ENCODE measurements around the gene DNAJC25.

The DNAJC25 gene

DNA sequence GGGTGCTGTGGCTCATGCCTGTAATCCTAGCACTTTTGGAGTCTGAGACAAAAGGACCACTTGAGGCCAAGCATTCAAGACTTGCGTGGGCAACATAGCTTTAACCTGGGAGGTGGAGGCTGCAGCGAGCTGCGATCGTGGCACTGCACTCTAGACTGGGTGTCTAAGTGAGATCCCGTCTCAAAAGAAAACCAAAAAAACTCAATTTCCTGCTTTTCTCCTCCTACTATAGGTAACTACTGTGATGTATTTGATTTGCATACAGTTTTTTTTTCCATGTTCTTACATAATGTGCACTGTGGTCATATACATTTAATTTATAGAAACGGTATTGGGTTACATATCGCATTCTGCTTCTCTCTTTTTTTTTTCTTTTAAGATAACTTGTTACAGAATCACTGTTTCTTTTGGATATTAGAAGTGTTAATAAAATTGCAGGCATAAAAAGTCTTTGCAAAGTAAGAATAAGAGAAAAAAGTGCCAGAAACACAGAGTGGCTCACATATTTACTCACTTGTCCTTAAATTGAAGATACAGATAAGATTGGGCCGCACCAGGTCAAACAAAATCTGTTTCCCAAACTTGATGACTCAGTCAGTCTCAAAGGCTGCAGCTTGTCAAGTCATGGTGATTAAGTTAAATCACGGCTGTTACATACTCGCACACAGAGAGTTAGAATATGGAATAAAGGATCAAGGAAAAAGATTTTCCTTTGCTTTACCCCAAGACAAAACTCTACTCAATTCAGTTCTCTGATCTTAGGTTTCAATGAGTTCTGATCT is 29.7 kb upstream of the DNAJC25 start:
- no peak for TF ChIP-seq CTCF (conservative IDR thresholded peaks at IDR 0.05; ENCODE audit: low read depth, low read length)
- Histone ChIP-seq H3K4me1 (ENCODE audit: low read depth, poor library complexity, severe bottlenecking) (no peaks in the 10 kb centered on the region), H3K9ac (no peak overlapping the region), H4K20me1 (ENCODE audit: insufficient read depth) (no peaks in the 10 kb centered on the region), H2AFZ (ENCODE audit: low read depth) (no peak overlapping the region), H3K4me2 (no peak overlapping the region), H3K79me2 (ENCODE audit: insufficient read depth, low read depth) (no peaks in the 10 kb centered on the region), H3K27me3 (ENCODE audit: insufficient read depth, low read depth) (no peaks in the 10 kb centered on the region), H3K36me3 (ENCODE audit: insufficient read depth) (no peaks in the 10 kb centered on the region), H3K4me3 (IDR thresholded peaks at IDR 0.05; ENCODE audit: insufficient read depth, low read depth, low read length) (no peak overlapping the region), H3K27ac (no peak overlapping the region)

GRCh38 chr9:111603041-111603440 is 28.1 kb upstream of the DNAJC25 start:
- Histone ChIP-seq H3K9ac (no peak overlapping the region), H3K27me3 (ENCODE audit: insufficient read depth, low read depth) (no peaks in the 10 kb centered on the region), H3K4me2 (no peak overlapping the region), H3K4me1 (ENCODE audit: low read depth, poor library complexity, severe bottlenecking) (no peaks in the 10 kb centered on the region), H3K27ac (no peak overlapping the region), H3K79me2 (ENCODE audit: insufficient read depth, low read depth) (no peaks in the 10 kb centered on the region), H4K20me1 (ENCODE audit: insufficient read depth) (no peaks in the 10 kb centered on the region), H3K4me3 (IDR thresholded peaks at IDR 0.05; ENCODE audit: insufficient read depth, low read depth, low read length) (no peak overlapping the region), H2AFZ (ENCODE audit: low read depth) (no peak overlapping the region), H3K36me3 (ENCODE audit: insufficient read depth) (no peaks in the 10 kb centered on the region)
- TF ChIP-seq CTCF (conservative IDR thresholded peaks at IDR 0.05; ENCODE audit: low read depth, low read length) = no peak

- Histone ChIP-seq H2AFZ (ENCODE audit: low read depth) (no peak overlapping the region), H4K20me1 (ENCODE audit: insufficient read depth) (no peaks in the 10 kb centered on the region), H3K79me2 (ENCODE audit: insufficient read depth, low read depth) (no peaks in the 10 kb centered on the region), H3K27me3 (ENCODE audit: insufficient read depth, low read depth) (no peaks in the 10 kb centered on the region), H3K4me3 (IDR thresholded peaks at IDR 0.05; ENCODE audit: insufficient read depth, low read depth, low read length) (no peak overlapping the region), H3K9ac (no peak overlapping the region), H3K27ac (no peak overlapping the region), H3K36me3 (ENCODE audit: insufficient read depth) (no peaks in the 10 kb centered on the region), H3K4me1 (ENCODE audit: low read depth, poor library complexity, severe bottlenecking) (no peaks in the 10 kb centered on the region), H3K4me2 (no peak overlapping the region)
- no peak for TF ChIP-seq CTCF (conservative IDR thresholded peaks at IDR 0.05; ENCODE audit: low read depth, low read length)
These were observed 27.0 kb upstream of the DNAJC25 start for GRCh38 chr9:111604054-111604615.

DNA sequence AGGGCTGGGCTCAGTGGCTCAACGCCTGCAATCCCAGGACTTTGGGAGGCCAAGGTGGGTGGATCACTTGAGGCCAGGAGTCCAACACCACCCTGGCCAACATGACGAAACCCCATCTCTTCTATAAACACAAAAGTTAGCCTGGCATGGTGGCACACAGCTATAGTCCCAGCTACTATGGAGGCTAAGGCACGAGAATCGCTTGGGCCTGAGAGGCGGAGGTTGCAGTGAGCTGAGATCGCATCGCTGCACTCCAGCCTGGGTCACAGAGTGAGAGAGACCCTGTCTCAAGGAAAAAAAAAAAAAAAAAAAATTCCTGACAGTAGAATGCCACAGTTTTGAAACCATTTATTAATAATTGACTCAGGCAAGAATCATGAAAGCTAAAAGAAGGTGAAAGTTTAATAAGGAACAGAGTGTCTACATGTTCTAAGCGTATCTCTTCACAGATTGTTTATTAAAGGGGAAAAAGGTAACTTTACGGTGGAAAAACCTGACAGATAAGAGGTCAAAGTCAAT is 26.0 kb upstream of the DNAJC25 start:
- no peak overlapping the region for H3K9ac ChIP-seq
- no peaks in the 10 kb centered on the region for H4K20me1 ChIP-seq (ENCODE audit: insufficient read depth)
- no peak for TF ChIP-seq CTCF (conservative IDR thresholded peaks at IDR 0.05; ENCODE audit: low read depth, low read length)

More for the DNA sequence above, 26.0 kb upstream of the DNAJC25 start:
- Histone ChIP-seq H3K27ac (no peak overlapping the region), H3K36me3 (ENCODE audit: insufficient read depth) (no peaks in the 10 kb centered on the region), H3K79me2 (ENCODE audit: insufficient read depth, low read depth) (no peaks in the 10 kb centered on the region), H3K4me3 (IDR thresholded peaks at IDR 0.05; ENCODE audit: insufficient read depth, low read depth, low read length) (no peak overlapping the region), H2AFZ (ENCODE audit: low read depth) (no peak overlapping the region), H3K4me2 (no peak overlapping the region), H3K4me1 (ENCODE audit: low read depth, poor library complexity, severe bottlenecking) (no peaks in the 10 kb centered on the region), H3K27me3 (ENCODE audit: insufficient read depth, low read depth) (no peaks in the 10 kb centered on the region)
